Esophagus muscularis mucosa (tissue), 3 donors: ENCODE data around the gene AGAP1.

ENCODE experiments used
- CTCF ChIP-seq, 3 experiments: fragments of 200-600 bp in 2 of 3; fragments of 450-650 bp in 1 of 3; sonication (generic) in 2 of 3; IDR thresholded peaks; one replicate each; pipeline ENCODE4 v1.5.1; 2017 to 2019; ENCODE audit warnings: antibody characterized with exemption in 3 of 3, mild to moderate bottlenecking in 2 of 3, moderate library complexity in 1 of 3
- POLR2AphosphoS5 ChIP-seq, 2 donors: sonication (generic); formaldehyde crosslinking; IDR thresholded peaks; one replicate each; pipeline ENCODE4 v1.6.1; 2017; ENCODE audit warnings: antibody characterized with exemption in 2 of 2

GRCh38 chr2:235557903-235558302 is 64.1 kb downstream of the AGAP1 start:
- TF ChIP-seq CTCF (IDR thresholded peaks at IDR 0.05) (no peak), POLR2AphosphoS5 (IDR thresholded peaks at IDR 0.05) (no peak)
